Transverse colon (tissue), 4 donors: ENCODE results near the gene MTHFD1L.

Experiments used
- CTCF ChIP-seq, 5 experiments: fragments of 200-600 bp in 3 of 5; fragments of 450-650 bp in 2 of 5; sonication (generic) in 3 of 5; IDR thresholded peaks; 1 replicate in 2 of 5; 2 replicates in 3 of 5; pipeline ENCODE4 v1.5.1; 2016 to 2017; ENCODE audit warnings: antibody characterized with exemption in 5 of 5, inconsistent platforms in 3 of 5, mild to moderate bottlenecking in 2 of 5, moderate library complexity in 1 of 5
- EP300 ChIP-seq: sonication (generic); formaldehyde crosslinking; IDR thresholded peaks from one replicate; pipeline ENCODE4 v1.6.1; 2017; ENCODE audit warnings: antibody characterized with exemption, low read depth
- POLR2A ChIP-seq: fragments of 450-650 bp; IDR thresholded peaks from one replicate; pipeline ENCODE4 v1.6.1; 2016; ENCODE audit warnings: antibody characterized with exemption, mild to moderate bottlenecking, moderate library complexity
- POLR2AphosphoS5 ChIP-seq, 3 donors: sonication (generic); formaldehyde crosslinking; IDR thresholded peaks; one replicate each; pipeline ENCODE4 v1.6.1; 2016; ENCODE audit warnings: antibody characterized with exemption in 3 of 3

DNA sequence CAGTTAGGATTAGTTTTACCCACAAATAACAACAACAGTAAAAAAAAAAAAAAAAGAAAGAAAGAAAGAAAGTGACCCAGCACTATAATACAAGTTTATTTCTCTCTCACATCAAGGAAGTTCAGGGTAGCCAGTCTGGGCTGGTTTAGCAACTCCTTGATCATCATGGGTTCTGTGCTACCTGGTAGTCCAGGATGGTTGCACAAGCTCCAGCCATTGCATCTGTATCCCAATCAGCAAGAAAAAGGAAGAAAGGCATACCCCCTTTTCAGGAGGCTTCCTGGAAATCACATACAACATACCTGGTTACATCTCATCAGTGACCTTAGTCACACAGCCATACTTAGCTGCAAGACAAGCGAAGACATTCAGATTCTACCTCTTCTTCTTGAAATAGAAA lies 128.5 kb downstream of the MTHFD1L start:
- TF ChIP-seq CTCF (IDR thresholded peaks at IDR 0.05) (no peak), POLR2A (no peak), POLR2AphosphoS5 (IDR thresholded peaks at IDR 0.05) (no peak), EP300 (no peak)
